Stimulated activated CD8-positive, alpha-beta memory T cell treated with anti-CD3 and anti-CD28 coated beads, Interleukin-2, amount 100 ng/mL, for 48 hours (primary cell): ENCODE data around the gene TNRC6C.
"Not testable (repeated sequence)": the region's sequence is repeated elsewhere in the genome, so short reads cannot be mapped to it uniquely, and the experiment has no call there.

Experiments used
- DNase-seq, 2 donors: peaks; one replicate each; pipeline ENCODE4 v3.0.0-alpha.2; 2020; ENCODE audit warnings: low read depth in 2 of 2

Gene TNRC6C

DNA sequence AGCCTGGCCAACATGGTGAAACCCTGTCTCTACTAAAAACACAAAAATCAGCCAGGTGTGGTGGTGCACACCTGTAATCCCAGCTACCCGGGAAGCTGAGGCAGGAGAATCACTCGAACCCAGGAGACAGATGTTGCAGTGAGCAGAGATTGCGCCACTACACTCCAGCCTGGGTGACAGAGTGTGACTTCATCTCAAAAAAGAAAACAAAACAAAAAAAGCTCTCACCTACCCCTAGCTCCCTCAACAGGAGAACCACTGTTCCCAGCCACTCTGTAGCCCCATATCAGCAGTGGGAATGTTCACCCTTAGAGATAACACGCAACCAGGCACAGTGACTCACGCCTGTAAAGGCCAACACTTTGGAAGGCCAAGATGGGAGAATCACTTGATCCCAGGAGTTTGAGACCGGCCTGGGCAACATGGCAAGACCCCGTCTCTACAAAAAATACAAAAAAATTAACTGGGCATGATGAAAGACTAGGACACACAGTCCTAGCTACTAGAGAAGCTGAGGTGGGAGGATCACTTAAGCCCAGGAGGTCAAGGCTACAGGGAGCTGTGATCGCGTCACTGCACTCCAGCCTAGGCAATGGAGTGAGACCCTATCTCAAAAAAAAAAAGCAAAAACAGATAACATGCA, 177.5 kb downstream of the TNRC6C start:
- no peak for DNase-seq

GRCh38 chr17:78137392-78138203, 179.1 kb downstream of the TNRC6C start:
- no peak for DNase-seq

DNA sequence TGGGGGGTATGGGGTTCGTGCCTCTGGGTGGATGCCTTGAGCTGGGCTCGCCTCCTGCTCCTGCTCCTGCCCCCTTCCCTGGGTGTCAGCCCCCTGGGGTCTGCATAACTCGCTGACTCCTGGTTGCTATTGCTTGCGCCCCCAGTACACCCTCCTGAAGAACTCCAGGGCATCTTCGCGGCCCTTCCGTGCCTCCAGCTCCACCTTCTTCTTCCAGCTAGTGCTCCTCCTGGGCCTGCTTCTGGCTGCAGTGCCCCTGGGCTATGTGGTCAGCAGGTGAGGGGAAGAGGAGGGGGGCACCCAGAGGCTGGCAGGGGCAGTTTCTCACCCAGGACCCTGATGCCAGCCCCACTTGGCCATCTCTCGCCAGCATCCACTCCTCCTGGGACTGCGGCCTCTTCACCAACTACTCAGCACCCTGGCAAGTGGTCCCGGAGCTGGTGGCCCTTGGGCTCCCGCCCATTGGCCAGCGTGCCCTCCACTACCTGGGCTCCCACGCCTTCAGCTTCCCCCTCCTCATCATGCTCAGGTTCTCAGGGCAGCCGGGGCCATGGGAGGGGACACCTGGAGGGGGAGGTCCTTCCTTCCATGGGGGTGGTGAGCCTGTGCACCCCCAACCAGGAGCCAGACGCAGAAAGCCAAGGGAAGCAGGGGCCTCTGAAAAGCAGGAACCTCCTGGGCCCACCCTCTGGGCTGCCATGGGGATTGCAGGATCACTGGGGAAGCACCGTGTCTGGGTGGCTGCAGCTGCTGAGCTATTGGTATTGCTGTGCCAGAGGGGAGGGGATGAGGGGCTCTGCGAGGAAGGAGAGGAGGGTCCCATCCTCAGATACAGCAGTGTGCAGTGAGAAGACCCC, 179.9 kb downstream of the TNRC6C start:
- DNase-seq, result no peak

DNA sequence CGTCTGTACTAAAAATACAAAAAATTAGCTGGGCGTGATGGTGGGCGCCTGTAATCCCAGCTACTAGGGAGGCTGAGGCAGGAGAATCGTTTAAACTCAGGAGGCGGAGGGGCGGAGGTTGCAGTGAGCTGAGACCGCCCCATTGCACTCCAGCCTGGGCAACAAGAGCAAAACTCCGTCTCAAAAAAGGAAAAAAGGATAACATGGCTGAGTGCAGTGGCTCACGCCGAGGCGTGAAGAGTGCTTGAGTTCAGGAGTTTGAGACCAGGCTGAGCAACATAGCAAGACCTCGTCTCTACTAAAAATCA, 181.3 kb downstream of the TNRC6C start:
- not testable (repeated sequence) for DNase-seq

DNA sequence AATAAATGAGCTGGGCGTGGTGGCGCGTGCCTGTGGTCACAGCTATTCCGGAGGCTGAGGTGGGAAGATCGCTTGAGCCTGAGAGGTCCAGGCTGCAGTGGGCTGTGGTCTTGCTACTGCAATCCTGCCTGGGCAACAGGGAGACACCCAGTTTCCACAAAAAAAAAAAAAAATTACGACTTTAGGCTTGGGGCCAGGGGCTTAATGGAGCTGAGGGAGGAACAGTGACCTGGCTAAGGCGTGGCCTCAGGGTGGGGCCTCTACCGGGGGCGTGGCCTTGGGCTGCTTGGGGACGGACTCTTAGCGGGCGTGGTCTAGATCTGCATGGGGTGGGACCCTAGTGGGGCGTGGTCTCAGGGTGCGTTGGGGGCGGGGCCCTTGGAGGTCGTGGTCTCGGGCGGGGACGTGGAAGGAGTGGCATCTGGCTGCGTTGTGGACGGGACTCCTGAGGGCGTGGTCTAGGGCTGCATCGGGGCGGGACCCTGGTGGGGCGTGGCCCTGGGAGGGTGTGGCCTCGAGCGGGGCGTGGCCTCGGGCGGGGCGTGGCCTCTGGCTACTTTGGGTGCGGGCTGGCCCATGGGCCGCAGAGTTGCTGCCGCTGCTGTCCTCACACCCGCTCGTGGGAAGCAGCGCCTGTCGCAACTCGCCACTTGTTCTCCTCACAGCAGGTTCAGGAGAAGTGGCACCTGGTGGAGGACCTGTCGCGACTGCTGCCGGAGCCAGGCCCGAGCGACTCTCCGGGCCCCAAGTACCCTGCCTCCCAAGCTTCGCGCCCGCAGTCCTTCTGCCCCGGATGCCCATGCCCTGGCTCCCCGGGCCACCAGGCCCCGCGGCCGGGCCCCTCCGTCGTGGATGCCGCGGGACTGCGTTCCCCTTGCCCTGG, 181.9 kb downstream of the TNRC6C start:
- peak; percentile 95 to 98 for DNase-seq

- no peak for DNase-seq
Measured at GRCh38 chr17:78141437-78142118, 183.1 kb downstream of the TNRC6C start.

GRCh38 chr17:78142119-78142861, 183.8 kb downstream of the TNRC6C start:
- DNase-seq, result no peak

GRCh38 chr17:78143214-78144146, 185.0 kb downstream of the TNRC6C start:
- DNase-seq, result no peak

GRCh38 chr17:78144147-78144719, 185.7 kb downstream of the TNRC6C start:
- DNase-seq, result no peak

- no peak for DNase-seq
Measured at GRCh38 chr17:78144736-78145641, 186.5 kb downstream of the TNRC6C start.

DNA sequence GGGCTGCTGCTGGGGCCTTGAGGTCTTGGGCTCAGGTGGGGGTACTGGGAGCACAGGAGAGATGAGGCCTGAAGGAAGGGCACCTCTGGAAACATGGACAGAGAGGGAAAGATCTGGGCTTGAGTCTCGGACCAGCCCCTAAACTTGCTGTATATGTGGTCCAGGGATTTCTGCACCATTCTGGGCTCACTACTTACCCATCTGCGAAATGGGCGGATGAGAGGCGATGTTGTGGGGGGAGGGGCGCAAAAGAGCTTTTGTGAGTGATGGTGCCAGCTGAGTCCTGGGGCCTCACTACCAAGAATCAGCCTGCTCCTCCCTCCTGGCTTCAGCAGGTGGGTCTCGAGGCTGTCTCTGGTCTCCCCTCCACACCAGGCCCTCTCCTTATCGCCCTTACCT, 188.0 kb downstream of the TNRC6C start:
- no peak for DNase-seq

GRCh38 chr17:78146881-78147280, 188.4 kb downstream of the TNRC6C start:
- no peak for DNase-seq

DNA sequence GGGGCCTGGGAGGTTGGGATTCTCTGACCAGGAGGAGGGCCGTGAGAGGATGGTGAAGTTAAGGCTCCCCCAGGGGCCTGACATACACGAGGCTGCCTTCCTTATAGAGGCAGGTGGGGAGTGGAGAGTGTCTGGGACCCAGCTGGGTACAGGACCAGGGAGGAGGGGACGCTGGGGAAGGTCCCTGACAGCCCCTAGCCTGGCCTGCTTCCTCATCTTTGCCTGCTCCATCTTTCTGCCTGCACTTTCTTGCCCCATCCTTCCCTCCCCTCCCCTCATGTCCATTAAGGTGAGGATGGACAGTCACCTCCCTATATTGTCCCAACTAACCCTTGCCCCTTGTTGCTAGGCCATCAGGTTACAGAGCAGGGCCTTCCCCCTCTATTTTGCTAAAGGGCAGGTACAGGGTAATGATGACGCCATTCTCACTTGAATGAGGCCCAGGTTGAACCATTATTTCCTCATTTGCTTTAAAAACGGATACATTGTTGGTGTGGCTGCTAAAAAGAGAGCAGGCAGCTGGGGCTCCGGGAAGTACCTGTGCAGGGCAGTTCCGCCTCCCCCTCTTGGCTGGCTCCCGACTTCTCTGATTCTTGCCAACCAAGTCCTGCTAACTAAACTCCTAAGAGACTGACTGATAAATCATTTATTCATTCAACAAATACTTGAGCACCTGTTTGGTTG, 189.0 kb downstream of the TNRC6C start:
- no peak for DNase-seq

DNA sequence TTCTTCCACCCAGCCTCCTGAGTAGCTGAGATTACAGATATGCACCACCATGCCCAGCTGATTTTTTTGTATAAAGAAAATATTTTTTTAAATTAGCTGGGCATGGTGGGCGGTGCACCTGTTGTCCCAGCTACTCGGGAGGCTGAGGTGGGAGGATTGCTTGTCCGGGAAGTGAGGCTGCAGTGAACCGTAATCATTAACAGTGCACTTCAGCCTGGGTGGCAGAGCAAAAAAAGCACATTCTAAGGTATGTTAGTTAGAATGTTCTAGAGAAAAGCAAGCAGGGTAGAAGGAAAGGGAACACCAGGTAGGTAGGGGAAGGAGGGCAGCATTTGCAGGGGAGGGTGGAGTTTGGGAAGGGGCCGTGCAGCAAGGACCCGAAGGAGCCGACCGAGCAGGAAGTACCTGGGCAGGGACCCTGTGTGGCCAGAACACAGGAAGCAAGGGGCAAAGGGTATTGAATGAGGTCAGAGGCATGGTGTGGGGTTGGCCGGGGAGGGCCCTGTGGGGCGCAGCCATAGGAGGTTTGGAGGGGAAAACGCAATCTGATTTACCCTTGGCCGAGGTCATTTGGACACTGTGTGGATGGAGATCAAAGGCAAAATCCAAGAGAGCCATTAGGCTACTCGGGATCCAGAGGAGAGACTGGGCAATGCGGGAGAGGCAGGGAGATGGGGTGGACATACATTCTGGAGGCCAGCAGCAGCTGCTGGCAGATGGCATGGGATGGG, 189.9 kb downstream of the TNRC6C start:
- no peak for DNase-seq

- no peak for DNase-seq
Measured at GRCh38 chr17:78151514-78152008, 193.1 kb downstream of the TNRC6C start.
